Measurements from ENCODE around the gene VOPP1.

DNA sequence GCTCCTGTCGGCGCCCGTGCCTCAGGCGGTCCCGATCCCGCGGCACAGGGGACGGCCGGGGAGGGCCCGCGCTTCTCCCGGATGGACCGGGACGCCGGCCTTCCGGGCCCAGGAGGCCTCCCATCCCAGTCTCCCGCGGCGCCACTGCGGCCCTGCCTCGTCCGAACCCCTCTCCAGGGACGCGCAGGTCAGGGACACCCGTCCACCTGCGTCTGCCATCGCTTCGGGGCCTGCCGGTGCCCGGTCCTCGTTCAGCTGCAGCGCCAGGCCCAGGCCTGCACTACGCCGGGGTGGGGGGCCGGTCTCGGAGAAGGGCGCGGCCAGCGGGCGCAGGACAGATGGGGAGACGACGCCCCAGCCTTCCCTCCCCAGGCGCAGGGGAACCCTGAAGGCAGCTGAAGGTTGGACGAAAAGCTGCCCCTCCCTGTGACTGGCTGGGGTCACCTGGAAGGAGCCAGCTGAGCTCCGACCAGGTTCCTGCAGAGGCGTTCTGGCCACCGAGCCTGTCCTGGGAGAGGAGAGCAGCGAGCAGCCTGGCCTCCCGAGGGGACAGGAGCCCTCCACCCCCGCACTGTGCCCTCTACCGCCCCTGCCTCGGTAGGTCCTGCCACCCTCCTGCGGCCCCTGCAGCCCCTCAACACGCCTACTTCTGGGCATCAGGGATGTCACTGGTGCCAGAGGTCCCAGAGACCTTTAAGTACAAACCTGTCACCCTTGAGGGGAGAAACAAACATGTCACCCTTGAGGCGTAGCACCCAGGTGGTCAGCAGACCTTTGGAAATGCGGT lies 122.9 kb downstream of the VOPP1 start:
- TF ChIP-seq, protein P1, sequence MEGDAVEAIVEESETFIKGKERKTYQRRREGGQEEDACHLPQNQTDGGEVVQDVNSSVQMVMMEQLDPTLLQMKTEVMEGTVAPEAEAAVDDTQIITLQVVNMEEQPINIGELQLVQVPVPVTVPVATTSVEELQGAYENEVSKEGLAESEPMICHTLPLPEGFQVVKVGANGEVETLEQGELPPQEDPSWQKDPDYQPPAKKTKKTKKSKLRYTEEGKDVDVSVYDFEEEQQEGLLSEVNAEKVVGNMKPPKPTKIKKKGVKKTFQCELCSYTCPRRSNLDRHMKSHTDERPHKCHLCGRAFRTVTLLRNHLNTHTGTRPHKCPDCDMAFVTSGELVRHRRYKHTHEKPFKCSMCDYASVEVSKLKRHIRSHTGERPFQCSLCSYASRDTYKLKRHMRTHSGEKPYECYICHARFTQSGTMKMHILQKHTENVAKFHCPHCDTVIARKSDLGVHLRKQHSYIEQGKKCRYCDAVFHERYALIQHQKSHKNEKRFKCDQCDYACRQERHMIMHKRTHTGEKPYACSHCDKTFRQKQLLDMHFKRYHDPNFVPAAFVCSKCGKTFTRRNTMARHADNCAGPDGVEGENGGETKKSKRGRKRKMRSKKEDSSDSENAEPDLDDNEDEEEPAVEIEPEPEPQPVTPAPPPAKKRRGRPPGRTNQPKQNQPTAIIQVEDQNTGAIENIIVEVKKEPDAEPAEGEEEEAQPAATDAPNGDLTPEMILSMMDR (IDR thresholded peaks at IDR 0.05; ENCODE audit: insufficient read depth, low read length, poor library complexity, severe bottlenecking): no peak
- TF ChIP-seq EZH2phosphoT487 (conservative IDR thresholded peaks at IDR 0.05; ENCODE audit: low read length): no peak
